OCI-LY3 (cell line): ENCODE data around the gene EEF2.

ENCODE experiments used
- H2AFZ ChIP-seq: fragments of 200-600, 300-600 bp; shearing (Covaris generic); 2 replicates; pipeline ENCODE4 v1.6.0; 2014; ENCODE audit warnings: antibody characterized with exemption, low read depth, low read length
- H3K27ac ChIP-seq: fragments of 200-600, 300-600 bp; sonication (generic); 2 replicates; pipeline ENCODE4 v1.5.1; 2014; ENCODE audit warnings: mild to moderate bottlenecking, low read length, moderate library complexity, mixed read lengths
- H3K27me3 ChIP-seq: fragments of 200-600, 300-600 bp; sonication (generic); 2 replicates; pipeline ENCODE4 v1.6.1; 2014; ENCODE audit warnings: low read depth, low read length, mixed read lengths
- H3K36me3 ChIP-seq: fragments of 200-600, 300-600 bp; sonication (generic); replicated peaks from 2 replicates; pipeline ENCODE3; 2014; ENCODE audit warnings: low read depth, low read length, mixed read lengths
- H3K4me1 ChIP-seq: fragments of 300-600, 200-600 bp; sonication (generic); 2 replicates; pipeline ENCODE4 v1.6.1; 2014; ENCODE audit warnings: low read length, mixed read lengths
- H3K4me2 ChIP-seq: fragments of 200-600, 300-600 bp; sonication (generic); 2 replicates; pipeline ENCODE4 v1.6.1; 2014; ENCODE audit warnings: low read length, mixed read lengths
- H3K4me3 ChIP-seq: fragments of 300-600, 200-600 bp; sonication (generic); 2 replicates; pipeline ENCODE4 v1.5.1; 2014; ENCODE audit warnings: antibody characterized with exemption, mild to moderate bottlenecking, low read length, moderate library complexity
- H3K79me2 ChIP-seq: fragments of 300-600, 200-600 bp; shearing (Covaris generic); 2 replicates; pipeline ENCODE4 v1.6.1; 2014; ENCODE audit warnings: mild to moderate bottlenecking, low read length, mixed read lengths
- H3K9ac ChIP-seq: fragments of 300-600, 200-600 bp; shearing (Covaris generic); 2 replicates; pipeline ENCODE4 v1.6.0; 2014; ENCODE audit warnings: mild to moderate bottlenecking, low read length, moderate library complexity
- H3K9me3 ChIP-seq: fragments of 200-600, 300-600 bp; shearing (Covaris generic); 2 replicates; pipeline ENCODE4 v1.6.1; 2014; ENCODE audit warnings: low read length, mixed read lengths; ENCODE audit not compliant: insufficient read depth
- H4K20me1 ChIP-seq: fragments of 200-600, 300-600 bp; sonication (generic); 2 replicates; pipeline ENCODE4 v1.6.1; 2016; ENCODE audit warnings: low read length, mixed read lengths; ENCODE audit not compliant: insufficient read depth
- CTCF ChIP-seq: fragments of 200-600, 300-600 bp; sonication (generic); IDR thresholded peaks from 2 replicates; pipeline ENCODE4 v1.5.1; 2014; ENCODE audit warnings: antibody characterized with exemption, low read length, low read depth
- EZH2phosphoT487 ChIP-seq: fragments of 200-600 bp; shearing (Covaris generic); IDR thresholded peaks from 2 replicates; pipeline ENCODE4 v1.6.1; 2018; ENCODE audit warnings: antibody characterized with exemption, mixed run types, low read depth

The EEF2 gene

GRCh38 chr19:3963458-3964255, 21.6 kb downstream of the EEF2 start:
- Histone ChIP-seq H3K79me2 (peaks cover 4% of the 10 kb centered on the region; the same call in 1 of the 2 replicates), H3K4me3 (no peak overlapping the region), H3K36me3 (peaks cover 53% of the 10 kb centered on the region), H3K9ac (no peak overlapping the region), H3K27ac (no peak overlapping the region), H3K9me3 (no peaks in the 10 kb centered on the region), H3K4me1 (no peaks in the 10 kb centered on the region), H2AFZ (no peak overlapping the region), H3K27me3 (no peaks in the 10 kb centered on the region), H3K4me2 (no peak overlapping the region), H4K20me1 (no peaks in the 10 kb centered on the region)
- TF ChIP-seq CTCF (no peak), EZH2phosphoT487 (no peak)

DNA sequence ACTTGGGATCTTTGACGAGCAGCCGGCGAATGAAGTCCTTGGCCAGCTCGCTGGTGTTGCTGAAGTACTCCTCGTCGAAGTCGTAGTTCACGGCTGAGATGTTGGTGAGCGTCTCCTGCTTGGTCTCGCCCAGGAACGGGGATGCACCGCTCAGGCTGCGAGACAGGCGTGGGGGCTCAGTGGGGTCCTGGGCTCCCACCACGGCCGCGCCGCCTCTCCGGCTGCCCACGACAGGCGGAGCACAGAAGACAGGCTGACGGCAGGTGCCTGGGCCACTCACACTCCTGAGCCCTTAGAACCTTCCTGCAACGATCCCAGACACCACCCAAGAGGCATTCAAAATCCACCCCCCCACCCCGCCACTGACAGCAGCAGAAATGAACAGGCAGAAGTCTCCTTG, 24.3 kb downstream of the EEF2 start:
- no peak overlapping the region for H3K4me2 ChIP-seq
- H3K36me3 ChIP-seq = peaks cover 48% of the 10 kb centered on the region
- no peaks in the 10 kb centered on the region for H3K79me2 ChIP-seq
- H3K27ac ChIP-seq = no peak overlapping the region
- H3K4me3 ChIP-seq = no peak overlapping the region
- TF ChIP-seq CTCF = no peak
- no peak for TF ChIP-seq EZH2phosphoT487
- H3K9ac ChIP-seq = no peak overlapping the region
- no peaks in the 10 kb centered on the region for H3K9me3 ChIP-seq
- H3K27me3 ChIP-seq = no peaks in the 10 kb centered on the region
- no peak overlapping the region for H2AFZ ChIP-seq
- no peaks in the 10 kb centered on the region for H4K20me1 ChIP-seq
- H3K4me1 ChIP-seq = no peaks in the 10 kb centered on the region

DNA sequence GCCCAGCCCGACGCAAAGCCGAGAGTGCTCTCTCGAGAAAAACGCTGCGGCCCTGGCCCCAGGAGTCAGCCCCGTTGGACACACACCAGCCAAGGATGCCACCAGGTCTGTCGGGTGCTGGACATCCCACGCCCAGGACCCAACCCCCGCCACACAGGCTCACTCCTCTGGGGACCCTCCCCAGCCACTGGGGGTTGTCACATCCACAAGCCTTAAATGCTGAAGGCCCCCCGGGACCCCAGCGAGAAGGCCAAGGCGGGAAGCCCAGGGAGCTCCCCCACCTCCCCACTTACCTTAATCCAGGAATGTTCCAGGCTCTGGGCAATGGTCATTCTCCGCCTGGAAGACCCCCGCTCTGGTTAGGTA, 25.5 kb downstream of the EEF2 start:
- Histone ChIP-seq H3K9me3 (no peaks in the 10 kb centered on the region), H2AFZ (no peak overlapping the region), H3K27me3 (no peaks in the 10 kb centered on the region), H3K4me2 (no peak overlapping the region), H3K4me1 (no peaks in the 10 kb centered on the region), H3K4me3 (no peak overlapping the region), H3K9ac (no peak overlapping the region), H4K20me1 (no peaks in the 10 kb centered on the region), H3K27ac (no peak overlapping the region), H3K79me2 (no peaks in the 10 kb centered on the region), H3K36me3 (peaks cover 41% of the 10 kb centered on the region)
- TF ChIP-seq EZH2phosphoT487 = no peak
- no peak for TF ChIP-seq CTCF

GRCh38 chr19:3958836-3959765, 26.2 kb downstream of the EEF2 start:
- Histone ChIP-seq H4K20me1 (no peaks in the 10 kb centered on the region), H3K36me3 (peaks cover 37% of the 10 kb centered on the region), H3K4me2 (no peak overlapping the region), H3K27me3 (no peaks in the 10 kb centered on the region), H3K4me1 (no peaks in the 10 kb centered on the region), H3K9me3 (no peaks in the 10 kb centered on the region), H3K9ac (no peak overlapping the region), H3K4me3 (no peak overlapping the region), H2AFZ (no peak overlapping the region), H3K79me2 (no peaks in the 10 kb centered on the region), H3K27ac (no peak overlapping the region)
- no peak for TF ChIP-seq EZH2phosphoT487
- TF ChIP-seq CTCF = no peak
